ENCODE results near the gene KRT1. TPM values are rescaled to one million over a fixed set of nuclear protein-coding genes. Genes with fewer than 3 reads are reported as not detected.

Gene KRT1
- total and polyA plus RNA-seq, 8 donors, result 0.17 to 0.41 TPM; not detected in 6

DNA sequence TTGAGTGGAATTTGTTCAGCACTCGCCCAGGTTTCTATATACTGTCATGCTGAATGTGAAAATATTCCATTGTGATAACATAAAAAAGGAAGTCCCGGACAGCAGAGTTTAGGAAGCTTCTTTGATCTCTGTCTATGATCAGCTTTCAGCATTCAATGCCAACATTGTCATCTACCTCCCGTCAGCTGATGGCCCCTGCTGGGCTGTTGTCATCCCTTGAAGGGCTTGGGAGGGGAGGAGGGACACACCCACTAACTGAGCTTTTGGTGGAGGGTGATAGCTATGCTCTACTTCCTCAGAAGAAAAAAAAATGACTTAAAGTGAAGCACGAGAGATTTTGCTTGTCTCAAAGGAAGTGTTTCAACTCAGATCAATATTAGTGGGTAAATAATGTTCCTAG, 27.8 kb upstream of the KRT1 start:
- no peaks in the 10 kb centered on the region for H3K9me3 ChIP-seq
- peaks cover 0 to 4% (median 0%) of the 10 kb centered on the region in 4 donors for H3K27me3 ChIP-seq
- no peak overlapping the region for H3K27ac ChIP-seq
- no peak overlapping the region for H3K4me3 ChIP-seq
- intact Hi-C loops (cut with DNase I), result no loop called here
- no peaks in the 10 kb centered on the region for H3K4me1 ChIP-seq
- FAIRE-seq, result no peak
- H3K36me3 ChIP-seq, result no peaks in the 10 kb centered on the region
- WGBS, 2 donors, result 44 to 60% methylated on average over 4 of the region's 4 CpGs
- no peak for ATAC-seq
- TF ChIP-seq, protein P1, sequence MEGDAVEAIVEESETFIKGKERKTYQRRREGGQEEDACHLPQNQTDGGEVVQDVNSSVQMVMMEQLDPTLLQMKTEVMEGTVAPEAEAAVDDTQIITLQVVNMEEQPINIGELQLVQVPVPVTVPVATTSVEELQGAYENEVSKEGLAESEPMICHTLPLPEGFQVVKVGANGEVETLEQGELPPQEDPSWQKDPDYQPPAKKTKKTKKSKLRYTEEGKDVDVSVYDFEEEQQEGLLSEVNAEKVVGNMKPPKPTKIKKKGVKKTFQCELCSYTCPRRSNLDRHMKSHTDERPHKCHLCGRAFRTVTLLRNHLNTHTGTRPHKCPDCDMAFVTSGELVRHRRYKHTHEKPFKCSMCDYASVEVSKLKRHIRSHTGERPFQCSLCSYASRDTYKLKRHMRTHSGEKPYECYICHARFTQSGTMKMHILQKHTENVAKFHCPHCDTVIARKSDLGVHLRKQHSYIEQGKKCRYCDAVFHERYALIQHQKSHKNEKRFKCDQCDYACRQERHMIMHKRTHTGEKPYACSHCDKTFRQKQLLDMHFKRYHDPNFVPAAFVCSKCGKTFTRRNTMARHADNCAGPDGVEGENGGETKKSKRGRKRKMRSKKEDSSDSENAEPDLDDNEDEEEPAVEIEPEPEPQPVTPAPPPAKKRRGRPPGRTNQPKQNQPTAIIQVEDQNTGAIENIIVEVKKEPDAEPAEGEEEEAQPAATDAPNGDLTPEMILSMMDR (IDR thresholded peaks at IDR 0.05), result no peak
- DNase-seq, result no peak

DNA sequence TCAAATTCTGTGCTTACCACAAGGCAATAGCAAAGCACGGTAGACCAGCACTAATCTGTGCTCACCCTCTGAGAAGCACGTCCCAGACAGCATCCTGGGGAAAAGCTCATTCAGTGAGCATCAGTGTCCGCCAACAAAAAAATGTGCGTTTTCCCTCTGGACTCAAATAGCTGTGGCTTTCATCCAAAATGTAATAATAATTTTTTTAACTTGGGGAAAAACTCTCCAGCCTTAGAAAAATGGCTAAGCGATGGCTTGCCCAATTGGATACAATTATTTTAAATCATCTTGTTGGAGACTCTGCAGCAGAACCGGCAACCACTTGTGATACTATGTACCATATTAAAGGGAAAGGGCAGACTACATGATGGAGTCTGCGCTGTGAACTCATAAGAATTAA, 24.3 kb upstream of the KRT1 start:
- Histone ChIP-seq H3K36me3 (no peaks in the 10 kb centered on the region), H3K27ac (no peak overlapping the region), H3K9me3 (no peaks in the 10 kb centered on the region), H3K4me3 (no peak overlapping the region), H3K4me1 (no peaks in the 10 kb centered on the region), H3K27me3 (no peaks in the 10 kb centered on the region)
- TF ChIP-seq, protein P1 (IDR thresholded peaks at IDR 0.05), result no peak
- intact Hi-C loops (cut with DNase I), result no loop called here
- ATAC-seq, result no peak
- no peak for FAIRE-seq
- 67 to 83% methylated on average over 7 of the region's 7 CpGs for WGBS, 2 donors
- no peak for DNase-seq

DNA sequence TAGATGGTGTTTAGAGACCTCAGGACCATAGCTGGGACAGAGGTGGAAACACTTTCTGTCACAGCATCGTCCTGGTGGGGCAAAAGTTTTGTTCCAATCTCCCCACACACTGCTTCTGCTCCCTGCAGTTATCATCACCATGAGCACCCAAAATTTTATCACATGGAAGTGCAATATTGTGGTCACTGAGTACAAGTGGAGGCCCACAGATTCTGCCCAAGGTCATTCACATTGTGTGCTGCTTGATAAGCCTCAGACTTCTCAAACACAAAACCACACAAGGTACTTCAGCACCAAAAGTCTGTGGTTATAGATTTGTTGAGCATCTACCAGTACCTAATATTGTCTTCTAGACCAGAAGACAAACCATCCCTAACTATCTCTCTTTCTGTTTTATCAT, 23.7 kb upstream of the KRT1 start:
- ATAC-seq (no peak), FAIRE-seq (no peak), DNase-seq (no peak)
- H3K4me3 ChIP-seq, result no peak overlapping the region
- TF ChIP-seq, protein P1 (IDR thresholded peaks at IDR 0.05), result no peak
- intact Hi-C loops (cut with DNase I), result no loop called here
- no peaks in the 10 kb centered on the region for H3K9me3 ChIP-seq
- H3K27ac ChIP-seq, result no peak overlapping the region
- H3K27me3 ChIP-seq, result no peaks in the 10 kb centered on the region
- no peaks in the 10 kb centered on the region for H3K4me1 ChIP-seq
- no peaks in the 10 kb centered on the region for H3K36me3 ChIP-seq
- WGBS, 2 donors, result 56 to 87% methylated on average over 1 of the region's 1 CpG

DNA sequence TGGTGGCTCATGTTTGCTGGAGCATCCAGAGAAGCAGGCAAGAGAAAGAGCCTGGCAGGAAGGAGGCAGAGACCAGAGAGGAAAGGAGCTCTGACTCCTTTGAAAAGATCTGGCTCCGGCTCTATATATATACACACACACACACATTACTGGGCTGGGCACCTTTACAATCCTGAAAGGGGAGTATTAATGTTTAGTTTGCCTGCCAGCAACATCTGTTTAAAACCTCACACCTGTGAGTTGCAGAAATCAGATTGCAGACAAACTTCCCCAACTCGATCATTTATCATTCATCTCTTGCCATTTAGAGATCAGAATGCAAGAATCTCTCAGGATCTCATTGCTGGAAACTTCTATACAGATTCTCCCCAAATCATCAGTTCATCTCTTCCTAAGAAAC, 23.2 kb upstream of the KRT1 start, which contains the start of gene KRT77:
TSS of gene KRT77 (minus strand) at position 101 of the 400 bp plus-strand sequence. CDS start at position 11, 90 bp downstream.
- no peaks in the 10 kb centered on the region for H3K36me3 ChIP-seq
- FAIRE-seq (no peak), DNase-seq (no peak), ATAC-seq (no peak)
- H3K4me1 ChIP-seq, result no peaks in the 10 kb centered on the region
- no peaks in the 10 kb centered on the region for H3K27me3 ChIP-seq
- no peak within 1 kb of the TSS for H3K4me3 ChIP-seq
- intact Hi-C loops (cut with DNase I), result no loop called here
- H3K9me3 ChIP-seq, result no peaks in the 10 kb centered on the region
- WGBS, 2 donors, result 54 to 61% methylated on average over 2 of the region's 2 CpGs
- TF ChIP-seq, protein P1 (IDR thresholded peaks at IDR 0.05), result no peak
- H3K27ac ChIP-seq, result no peak within 1 kb of the TSS

DNA sequence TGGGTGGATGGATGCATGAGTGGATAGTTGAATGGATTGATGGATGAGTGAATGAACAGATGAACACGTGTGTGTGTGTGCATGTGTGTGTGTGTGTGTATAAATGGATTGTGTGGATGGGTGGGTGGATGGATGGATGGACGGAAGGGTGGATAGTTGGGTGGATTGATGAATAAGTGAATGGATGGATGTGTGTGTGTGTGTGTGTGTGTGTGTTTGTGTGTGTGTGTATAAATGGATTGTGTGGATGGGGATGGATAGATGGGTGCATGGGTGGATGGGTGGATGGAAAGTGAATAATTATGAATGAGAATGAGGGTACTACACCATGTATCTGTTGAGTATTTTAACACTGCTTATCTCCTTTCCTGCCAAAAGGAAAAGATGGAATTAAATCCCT, 22.1 kb upstream of the KRT1 start:
- no peak for FAIRE-seq
- no peaks in the 10 kb centered on the region for H3K9me3 ChIP-seq
- no peak for DNase-seq
- no peaks in the 10 kb centered on the region for H3K27me3 ChIP-seq
- WGBS, 2 donors, result 67 to 70% methylated on average over 2 of the region's 2 CpGs
- no peak for ATAC-seq
- TF ChIP-seq, protein P1 (IDR thresholded peaks at IDR 0.05), result no peak
- intact Hi-C loops (cut with DNase I), result no loop called here
- no peak overlapping the region for H3K27ac ChIP-seq
- no peaks in the 10 kb centered on the region for H3K36me3 ChIP-seq
- H3K4me3 ChIP-seq, result no peak overlapping the region
- no peaks in the 10 kb centered on the region for H3K4me1 ChIP-seq

All from pancreas (tissue), 10 donors.